Measurements from ENCODE around the gene LPAR5. TPM values are rescaled to one million over a fixed set of nuclear protein-coding genes. Genes with fewer than 3 reads are reported as not detected.

LPAR5 gene
- total and polyA plus RNA-seq, 2 of the 13 experiments (the other 11 are each of a cell fraction or from before 2014, with no cell fraction given) = 0.09 to 0.32 TPM

DNA sequence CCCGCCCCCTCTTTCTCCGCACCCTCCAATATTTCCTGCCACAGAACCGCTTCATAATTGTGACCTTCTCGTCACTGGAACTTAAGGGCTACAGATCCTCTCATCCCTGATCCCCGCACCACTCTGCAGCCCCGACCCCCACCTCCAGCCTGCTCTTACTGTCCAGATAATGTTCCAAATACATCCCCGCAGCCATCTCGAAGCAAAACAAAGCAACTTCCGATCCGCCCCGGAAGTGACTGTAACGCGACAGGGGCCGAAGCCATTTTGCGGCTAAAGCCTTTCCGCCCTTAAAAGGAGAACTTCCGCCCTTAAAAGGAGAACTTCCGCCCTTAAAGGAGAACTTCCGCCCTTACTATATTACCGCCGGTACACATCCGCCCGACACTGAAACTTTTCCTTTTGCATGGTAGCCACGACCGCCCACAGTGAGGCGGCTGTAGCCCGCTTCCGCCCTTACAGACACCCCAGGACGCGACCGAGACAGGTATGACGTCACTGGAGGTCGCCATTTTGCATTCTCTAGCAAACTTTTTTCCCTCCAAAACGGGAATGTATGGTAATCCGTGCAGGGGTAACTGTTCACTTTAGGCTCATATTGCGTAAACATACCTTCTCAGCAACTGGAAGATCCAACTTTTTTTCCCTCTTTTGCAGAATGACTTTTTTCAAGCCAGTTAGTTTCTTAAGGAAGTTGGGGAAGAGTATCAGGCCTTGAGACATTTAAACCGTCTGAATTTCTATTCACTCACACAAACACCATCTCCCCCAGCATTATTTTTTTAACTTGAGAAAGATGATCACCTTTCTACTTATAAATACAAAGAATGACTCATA is 27.4 kb upstream of the LPAR5 start, which contains the start of gene ING4 (continued):
- TF ChIP-seq RERE (CRISPR knock-in tag; IDR thresholded peaks at IDR 0.05; ENCODE audit: low read depth) (no peak), MIER2 (CRISPR knock-in tag; IDR thresholded peaks at IDR 0.05) (no peak), ZNF605 (CRISPR knock-in tag; IDR thresholded peaks at IDR 0.05) (peak; percentile 46; the same call in 1 of the 2 replicates), JUN (CRISPR knock-in tag; IDR thresholded peaks at IDR 0.05) (0 out of 2 replicates have a peak, but pooled peaks have one; percentile 26), HIVEP1 (CRISPR knock-in tag; IDR thresholded peaks at IDR 0.05) (no peak), MAFG (CRISPR knock-in tag; IDR thresholded peaks at IDR 0.05) (no peak), HOXA5 (CRISPR knock-in tag; IDR thresholded peaks at IDR 0.05) (peak; percentile 74), CEBPZ (IDR thresholded peaks at IDR 0.05; ENCODE audit: low read length) (no peak), ATF1 (CRISPR knock-in tag; IDR thresholded peaks at IDR 0.05) (peak; percentile 99), CCAR2 (optimal IDR thresholded peaks at IDR 0.05; ENCODE audit: low read depth, low read length) (no peak), PHF5A (CRISPR knock-in tag; IDR thresholded peaks at IDR 0.05; ENCODE audit: low read depth, unreplicated experiment) (no peak), ZNF761 (CRISPR knock-in tag; conservative IDR thresholded peaks at IDR 0.05) (no peak), TCF7L2 (IDR thresholded peaks at IDR 0.05; ENCODE audit: low read depth, low read length) (no peak), ZMYM3 (CRISPR knock-in tag; IDR thresholded peaks at IDR 0.05) (no peak)
- TF ChIP-seq, protein P1, sequence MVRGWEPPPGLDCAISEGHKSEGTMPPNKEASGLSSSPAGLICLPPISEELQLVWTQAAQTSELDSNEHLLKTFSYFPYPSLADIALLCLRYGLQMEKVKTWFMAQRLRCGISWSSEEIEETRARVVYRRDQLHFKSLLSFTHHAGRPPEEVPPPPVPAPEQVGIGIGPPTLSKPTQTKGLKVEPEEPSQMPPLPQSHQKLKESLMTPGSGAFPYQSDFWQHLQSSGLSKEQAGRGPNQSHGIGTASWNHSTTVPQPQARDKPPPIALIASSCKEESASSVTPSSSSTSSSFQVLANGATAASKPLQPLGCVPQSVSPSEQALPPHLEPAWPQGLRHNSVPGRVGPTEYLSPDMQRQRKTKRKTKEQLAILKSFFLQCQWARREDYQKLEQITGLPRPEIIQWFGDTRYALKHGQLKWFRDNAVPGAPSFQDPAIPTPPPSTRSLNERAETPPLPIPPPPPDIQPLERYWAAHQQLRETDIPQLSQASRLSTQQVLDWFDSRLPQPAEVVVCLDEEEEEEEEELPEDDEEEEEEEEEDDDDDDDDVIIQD (CRISPR knock-in tag; IDR thresholded peaks at IDR 0.05; ENCODE audit: low read depth) = no peak
- TF ChIP-seq, protein P2, sequence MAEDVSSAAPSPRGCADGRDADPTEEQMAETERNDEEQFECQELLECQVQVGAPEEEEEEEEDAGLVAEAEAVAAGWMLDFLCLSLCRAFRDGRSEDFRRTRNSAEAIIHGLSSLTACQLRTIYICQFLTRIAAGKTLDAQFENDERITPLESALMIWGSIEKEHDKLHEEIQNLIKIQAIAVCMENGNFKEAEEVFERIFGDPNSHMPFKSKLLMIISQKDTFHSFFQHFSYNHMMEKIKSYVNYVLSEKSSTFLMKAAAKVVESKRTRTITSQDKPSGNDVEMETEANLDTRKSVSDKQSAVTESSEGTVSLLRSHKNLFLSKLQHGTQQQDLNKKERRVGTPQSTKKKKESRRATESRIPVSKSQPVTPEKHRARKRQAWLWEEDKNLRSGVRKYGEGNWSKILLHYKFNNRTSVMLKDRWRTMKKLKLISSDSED (CRISPR knock-in tag; IDR thresholded peaks at IDR 0.05) = no peak

All from HepG2 (cell line).